ENCODE data around the gene GCDH.
A peak's percentile ranks its signal among the peaks of the same experiment; 100 is the strongest.

The GCDH gene

GRCh38 chr19:12881172-12881808 is 9.7 kb upstream of the GCDH start, which contains the start of gene DNASE2:
Gene DNASE2 (minus strand): TSS chr19:12881449. CDS start chr19:12881375, 74 bp downstream.
- ChIA-PET CTCF (interaction anchor here (0.8 to 3.0 kb wide), 8 partner anchors 8 to 180 kb away, joined by 3 to 15 read pairs (median 5); no protein-coding TSS in a partner anchor), POLR2A (interaction anchor here (0.7 to 2.9 kb wide), 3 partner anchors 10 to 57 kb away, joined by 3 to 16 read pairs (median 6); partner anchors contain the start of genes CALR and GCDH)
- DNase-seq (ENCODE audit: extremely low spot score), result peak; percentile 97
- TF ChIP-seq CTCF (IDR thresholded peaks at IDR 0.05; ENCODE audit: control extremely low read depth, extremely low read depth, low read depth, missing control alignments), result no peak

GRCh38 chr19:12882589-12882988 is 8.4 kb upstream of the GCDH start:
- TF ChIP-seq CTCF (IDR thresholded peaks at IDR 0.05; ENCODE audit: control extremely low read depth, extremely low read depth, low read depth, missing control alignments), result no peak
- POLR2A ChIA-PET, result interaction anchor here (0.7 kb wide), 1 partner anchor 148 kb away, joined by 7 read pairs; the partner anchor contains the start of gene TRIR
- DNase-seq (ENCODE audit: extremely low spot score), result no peak
- CTCF ChIA-PET, result interaction anchor here (1.3 to 2.5 kb wide), 6 partner anchors 8 to 95 kb away, joined by 4 to 20 read pairs (median 6); partner anchors contain the start of gene GCDH

GRCh38 chr19:12884202-12884601 is 6.8 kb upstream of the GCDH start:
- no peak for DNase-seq (ENCODE audit: extremely low spot score)
- TF ChIP-seq CTCF (IDR thresholded peaks at IDR 0.05; ENCODE audit: control extremely low read depth, extremely low read depth, low read depth, missing control alignments), result no peak
- CTCF ChIA-PET, result interaction anchor here (1.1 to 3.1 kb wide), 10 partner anchors 8 to 183 kb away, joined by 3 to 38 read pairs (median 6); partner anchors contain the start of gene FARSA
- POLR2A ChIA-PET, result no interaction called here

GRCh38 chr19:12884627-12884925 is 6.4 kb upstream of the GCDH start:
- CTCF ChIA-PET, result interaction anchor here (0.8 to 3.1 kb wide), 22 partner anchors 8 to 183 kb away, joined by 3 to 38 read pairs (median 4); partner anchors contain the start of gene FARSA
- POLR2A ChIA-PET, result no interaction called here
- TF ChIP-seq CTCF (IDR thresholded peaks at IDR 0.05; ENCODE audit: control extremely low read depth, extremely low read depth, low read depth, missing control alignments), result no peak
- DNase-seq (ENCODE audit: extremely low spot score), result no peak

- peak; percentile 80 for DNase-seq (ENCODE audit: extremely low spot score)
- ChIA-PET CTCF (interaction anchor here (0.8 to 3.1 kb wide), 25 partner anchors 9 to 208 kb away, joined by 3 to 38 read pairs (median 3); partner anchors contain the start of gene FARSA), POLR2A (interaction anchor here (0.6 kb wide), 1 partner anchor 212 kb away, joined by 8 read pairs; no protein-coding TSS in a partner anchor)
- peak; percentile 76 for TF ChIP-seq CTCF (IDR thresholded peaks at IDR 0.05; ENCODE audit: control extremely low read depth, extremely low read depth, low read depth, missing control alignments)
Observed at GRCh38 chr19:12884926-12885748, 5.8 kb upstream of the GCDH start.
